ENCODE measurements around the gene HOXD3.

- TF ChIP-seq EZH2phosphoT487 (IDR thresholded peaks at IDR 0.05; ENCODE audit: insufficient read depth, low read depth) = no peak
- TF ChIP-seq EZH2 (IDR thresholded peaks at IDR 0.05; ENCODE audit: insufficient read depth, poor library complexity, severe bottlenecking) = no peak
Measured at GRCh38 chr2:176202491-176202890, 45.4 kb downstream of the HOXD3 start.

All from GM23248 (cell line).